Keratinocyte (primary cell): ENCODE results near the gene ABLIM1.

Experiments used
- CTCF ChIP-seq, 3 experiments: IDR thresholded peaks in 1 of 3; conservative IDR thresholded peaks in 1 of 3; optimal IDR thresholded peaks in 1 of 3; 2 replicates in 2 of 3; 3 replicates in 1 of 3; pipeline versions ENCODE3 to v1.5.1; 2011; ENCODE audit warnings: low read length in 3 of 3, mild to moderate bottlenecking in 3 of 3, moderate library complexity in 2 of 3, control low read depth in 1 of 3, inconsistent platforms in 1 of 3; ENCODE audit not compliant: insufficient read depth in 2 of 3; ENCODE audit errors: extremely low read depth in 1 of 3
- EZH2 ChIP-seq: IDR thresholded peaks from one replicate; pipeline ENCODE4 v1.6.1; 2012; ENCODE audit warnings: inconsistent platforms, mild to moderate bottlenecking, low read length, moderate library complexity

GRCh38 chr10:114607358-114607998 lies 50.6 kb downstream of the ABLIM1 start:
- TF ChIP-seq CTCF (optimal IDR thresholded peaks at IDR 0.05 in 1 of 3, IDR thresholded peaks at IDR 0.05 in 1 of 3, conservative IDR thresholded peaks at IDR 0.05 in 1 of 3; ENCODE audit: extremely low read depth in 1 of 3, insufficient read depth in 2 of 3, low read length in 3 of 3) = no peak
- no peak for TF ChIP-seq EZH2
